GM21529 (cell line): Measurements from ENCODE around the gene SLC2A8.
A peak's percentile ranks its signal among the peaks of the same experiment; 100 is the strongest.

Source experiments
- ATAC-seq: cut with Tn5 transposase; IDR thresholded peaks from one replicate; pipeline ENCODE4 v1.9.1; 2021; ENCODE audit not compliant: unreplicated experiment

SLC2A8 gene

GRCh38 chr9:127399736-127400269 is 2.8 kb downstream of the SLC2A8 start:
- ATAC-seq: no peak

- ATAC-seq: no peak
These were observed 5.6 kb downstream of the SLC2A8 start for GRCh38 chr9:127402401-127403090.

GRCh38 chr9:127403507-127404192 is 6.7 kb downstream of the SLC2A8 start:
- no peak for ATAC-seq

- no peak for ATAC-seq
These were observed 7.7 kb downstream of the SLC2A8 start for GRCh38 chr9:127404631-127405030.

GRCh38 chr9:127405344-127406125 is 8.6 kb downstream of the SLC2A8 start:
- ATAC-seq: no peak

GRCh38 chr9:127406799-127407491 is 10.0 kb downstream of the SLC2A8 start:
- no peak for ATAC-seq

GRCh38 chr9:127407492-127407843 is 10.5 kb downstream of the SLC2A8 start:
- ATAC-seq: no peak

- no peak for ATAC-seq
These were observed 14.2 kb downstream of the SLC2A8 start for GRCh38 chr9:127411122-127411521.

GRCh38 chr9:127415141-127415540 is 18.2 kb downstream of the SLC2A8 start:
- no peak for ATAC-seq

- ATAC-seq: no peak
These were observed 18.7 kb downstream of the SLC2A8 start for GRCh38 chr9:127415657-127416056.

- no peak for ATAC-seq
These were observed 20.4 kb downstream of the SLC2A8 start for GRCh38 chr9:127417131-127418036.

GRCh38 chr9:127418037-127418471 is 21.1 kb downstream of the SLC2A8 start:
- no peak for ATAC-seq

GRCh38 chr9:127419348-127419747 is 22.4 kb downstream of the SLC2A8 start:
- no peak for ATAC-seq

- ATAC-seq: no peak
These were observed 24.1 kb downstream of the SLC2A8 start for GRCh38 chr9:127421057-127421456.

GRCh38 chr9:127422133-127422782 is 25.3 kb downstream of the SLC2A8 start:
- ATAC-seq: no peak

GRCh38 chr9:127422787-127423186 is 25.8 kb downstream of the SLC2A8 start:
- no peak for ATAC-seq

- ATAC-seq: no peak
These were observed 26.5 kb downstream of the SLC2A8 start for GRCh38 chr9:127423476-127423933.

- ATAC-seq: peak; percentile 85
These were observed 27.1 kb downstream of the SLC2A8 start, which contains the start of gene ZNF79 for GRCh38 chr9:127423934-127424675. TSS of gene ZNF79 (plus strand) at chr9:127424382. CDS start at chr9:127424788, 406 bp downstream.

GRCh38 chr9:127424676-127424999 is 27.7 kb downstream of the SLC2A8 start:
- no peak for ATAC-seq
